Measurements from ENCODE around the gene SNRPA.
A peak's percentile ranks its signal among the peaks of the same experiment; 100 is the strongest.

Gene SNRPA

DNA sequence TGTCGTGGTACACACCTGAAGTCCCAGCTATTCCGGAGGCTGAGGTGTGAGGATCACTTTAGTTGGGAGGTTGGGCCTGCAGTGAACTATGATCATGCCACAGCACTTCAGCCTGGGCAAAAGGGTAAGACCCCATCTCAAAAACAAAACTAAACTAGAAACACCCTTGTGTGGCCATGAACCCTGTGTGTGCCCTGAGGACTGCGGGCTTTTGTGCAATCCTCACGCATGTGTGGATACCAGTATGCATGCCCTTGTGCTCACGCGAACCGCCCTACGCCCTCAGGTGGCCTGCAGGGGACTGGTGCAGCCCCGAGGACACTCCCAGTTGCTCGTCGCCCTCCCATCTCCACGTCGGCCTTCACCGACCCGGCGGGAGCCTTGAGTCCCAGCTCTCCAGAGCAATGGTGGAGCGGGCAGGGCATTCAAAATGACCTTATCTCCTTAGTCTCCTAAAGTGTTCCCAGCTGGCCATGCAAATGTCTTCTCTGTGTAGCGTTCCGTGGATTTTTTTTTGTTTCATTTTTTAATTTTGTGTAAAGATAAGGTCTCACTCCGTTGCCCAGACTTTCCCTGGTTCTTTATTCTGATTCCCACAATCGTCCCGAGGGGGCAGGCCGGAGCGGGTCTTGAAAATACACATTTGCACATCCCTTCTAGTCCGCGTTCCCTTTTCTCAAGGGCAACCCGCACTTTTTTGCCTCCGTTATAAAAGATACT is 47.1 kb downstream of the SNRPA start:
- no peak for TF ChIP-seq CREB1 (IDR thresholded peaks at IDR 0.05; ENCODE audit: low read depth)
- TF ChIP-seq FOXM1 (IDR thresholded peaks at IDR 0.05; ENCODE audit: borderline replicate concordance, low read depth) = no peak
- no peak for TF ChIP-seq CEBPB (IDR thresholded peaks at IDR 0.05)
- TF ChIP-seq TAF1 (IDR thresholded peaks at IDR 0.05; ENCODE audit: low read depth) = no peak
- no peak for TF ChIP-seq TEAD4 (IDR thresholded peaks at IDR 0.05)
- TF ChIP-seq EGR1 (IDR thresholded peaks at IDR 0.05) = no peak
- TF ChIP-seq YY1 (IDR thresholded peaks at IDR 0.05; ENCODE audit: low read depth) = 0 out of 2 replicates have a peak, but pooled peaks have one; percentile 8
- TF ChIP-seq RAD21 (IDR thresholded peaks at IDR 0.05; ENCODE audit: low read depth) = 0 out of 2 replicates have a peak, but pooled peaks have one; percentile 3
- no peak for TF ChIP-seq MAX (IDR thresholded peaks at IDR 0.05)
- TF ChIP-seq, protein P1, sequence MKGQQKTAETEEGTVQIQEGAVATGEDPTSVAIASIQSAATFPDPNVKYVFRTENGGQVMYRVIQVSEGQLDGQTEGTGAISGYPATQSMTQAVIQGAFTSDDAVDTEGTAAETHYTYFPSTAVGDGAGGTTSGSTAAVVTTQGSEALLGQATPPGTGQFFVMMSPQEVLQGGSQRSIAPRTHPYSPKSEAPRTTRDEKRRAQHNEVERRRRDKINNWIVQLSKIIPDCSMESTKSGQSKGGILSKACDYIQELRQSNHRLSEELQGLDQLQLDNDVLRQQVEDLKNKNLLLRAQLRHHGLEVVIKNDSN (IDR thresholded peaks at IDR 0.05) = no peak
- no peak for TF ChIP-seq ZBTB7A (IDR thresholded peaks at IDR 0.05; ENCODE audit: low read depth)
- no peak for TF ChIP-seq TCF12 (IDR thresholded peaks at IDR 0.05; ENCODE audit: low read depth)

DNA sequence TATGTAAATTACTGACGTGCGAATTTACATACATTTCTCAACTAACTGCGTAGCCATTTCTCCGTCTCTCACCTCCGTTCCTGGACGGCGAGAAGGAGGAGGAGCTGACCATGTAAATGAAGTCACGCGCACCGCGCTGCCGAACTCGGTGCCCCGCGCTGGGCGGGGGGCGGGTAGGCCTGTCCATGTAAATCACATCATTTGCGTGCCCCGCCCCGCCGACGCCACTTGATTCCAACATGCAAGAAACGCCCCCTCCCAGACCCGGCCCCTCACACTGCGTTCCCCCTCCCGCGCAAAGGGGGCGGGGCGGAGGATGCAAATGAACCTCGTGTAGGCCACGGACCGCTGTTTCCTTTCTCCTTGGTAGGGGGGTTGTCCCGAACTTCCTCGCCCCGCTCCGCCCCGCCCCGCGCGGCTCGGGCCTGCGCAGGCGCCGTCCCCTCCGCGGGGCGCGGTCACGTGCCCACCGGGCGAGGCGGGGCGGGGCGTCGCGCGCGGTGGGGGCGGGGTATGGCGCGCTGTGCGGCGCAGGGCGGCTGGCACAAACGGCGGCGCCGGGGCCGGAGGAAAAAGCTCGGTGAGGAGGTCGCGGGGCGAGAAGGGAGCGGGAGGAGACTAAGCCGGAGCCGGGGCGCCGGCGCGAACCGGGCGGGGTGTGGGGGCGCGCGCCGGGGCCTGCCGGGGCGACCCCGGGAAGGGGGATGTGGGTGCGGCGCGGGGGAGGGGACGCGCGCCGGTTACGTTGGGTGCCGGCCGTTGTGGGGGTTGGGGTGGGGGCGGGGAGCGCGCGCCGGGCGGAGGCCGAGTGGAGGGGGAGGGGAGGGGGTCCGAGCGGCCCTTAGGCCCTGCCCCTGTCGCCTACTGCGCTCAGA is 47.9 kb downstream of the SNRPA start, which contains the start of gene EGLN2:
EGLN2 (plus strand) TSS at position 509 of the 875 bp plus-strand sequence. CDS start 1,382 bp downstream, outside the sequence.
- TF ChIP-seq TEAD4 (IDR thresholded peaks at IDR 0.05) = no peak
- 0 out of 2 replicates have a peak, but pooled peaks have one; percentile 26 for TF ChIP-seq YY1 (IDR thresholded peaks at IDR 0.05; ENCODE audit: low read depth)
- TF ChIP-seq, protein P2, sequence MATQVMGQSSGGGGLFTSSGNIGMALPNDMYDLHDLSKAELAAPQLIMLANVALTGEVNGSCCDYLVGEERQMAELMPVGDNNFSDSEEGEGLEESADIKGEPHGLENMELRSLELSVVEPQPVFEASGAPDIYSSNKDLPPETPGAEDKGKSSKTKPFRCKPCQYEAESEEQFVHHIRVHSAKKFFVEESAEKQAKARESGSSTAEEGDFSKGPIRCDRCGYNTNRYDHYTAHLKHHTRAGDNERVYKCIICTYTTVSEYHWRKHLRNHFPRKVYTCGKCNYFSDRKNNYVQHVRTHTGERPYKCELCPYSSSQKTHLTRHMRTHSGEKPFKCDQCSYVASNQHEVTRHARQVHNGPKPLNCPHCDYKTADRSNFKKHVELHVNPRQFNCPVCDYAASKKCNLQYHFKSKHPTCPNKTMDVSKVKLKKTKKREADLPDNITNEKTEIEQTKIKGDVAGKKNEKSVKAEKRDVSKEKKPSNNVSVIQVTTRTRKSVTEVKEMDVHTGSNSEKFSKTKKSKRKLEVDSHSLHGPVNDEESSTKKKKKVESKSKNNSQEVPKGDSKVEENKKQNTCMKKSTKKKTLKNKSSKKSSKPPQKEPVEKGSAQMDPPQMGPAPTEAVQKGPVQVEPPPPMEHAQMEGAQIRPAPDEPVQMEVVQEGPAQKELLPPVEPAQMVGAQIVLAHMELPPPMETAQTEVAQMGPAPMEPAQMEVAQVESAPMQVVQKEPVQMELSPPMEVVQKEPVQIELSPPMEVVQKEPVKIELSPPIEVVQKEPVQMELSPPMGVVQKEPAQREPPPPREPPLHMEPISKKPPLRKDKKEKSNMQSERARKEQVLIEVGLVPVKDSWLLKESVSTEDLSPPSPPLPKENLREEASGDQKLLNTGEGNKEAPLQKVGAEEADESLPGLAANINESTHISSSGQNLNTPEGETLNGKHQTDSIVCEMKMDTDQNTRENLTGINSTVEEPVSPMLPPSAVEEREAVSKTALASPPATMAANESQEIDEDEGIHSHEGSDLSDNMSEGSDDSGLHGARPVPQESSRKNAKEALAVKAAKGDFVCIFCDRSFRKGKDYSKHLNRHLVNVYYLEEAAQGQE (IDR thresholded peaks at IDR 0.05; ENCODE audit: low read depth) = no peak
- TF ChIP-seq MAX (IDR thresholded peaks at IDR 0.05) = 0 out of 2 replicates have a peak, but pooled peaks have one; percentile 20
- TF ChIP-seq, protein P1 (IDR thresholded peaks at IDR 0.05) = peak; percentile 92
- TF ChIP-seq TAF1 (IDR thresholded peaks at IDR 0.05; ENCODE audit: low read depth) = peak; percentile 40; the same call in 1 of the 2 replicates
- no peak for TF ChIP-seq TCF12 (IDR thresholded peaks at IDR 0.05; ENCODE audit: low read depth)

DNA sequence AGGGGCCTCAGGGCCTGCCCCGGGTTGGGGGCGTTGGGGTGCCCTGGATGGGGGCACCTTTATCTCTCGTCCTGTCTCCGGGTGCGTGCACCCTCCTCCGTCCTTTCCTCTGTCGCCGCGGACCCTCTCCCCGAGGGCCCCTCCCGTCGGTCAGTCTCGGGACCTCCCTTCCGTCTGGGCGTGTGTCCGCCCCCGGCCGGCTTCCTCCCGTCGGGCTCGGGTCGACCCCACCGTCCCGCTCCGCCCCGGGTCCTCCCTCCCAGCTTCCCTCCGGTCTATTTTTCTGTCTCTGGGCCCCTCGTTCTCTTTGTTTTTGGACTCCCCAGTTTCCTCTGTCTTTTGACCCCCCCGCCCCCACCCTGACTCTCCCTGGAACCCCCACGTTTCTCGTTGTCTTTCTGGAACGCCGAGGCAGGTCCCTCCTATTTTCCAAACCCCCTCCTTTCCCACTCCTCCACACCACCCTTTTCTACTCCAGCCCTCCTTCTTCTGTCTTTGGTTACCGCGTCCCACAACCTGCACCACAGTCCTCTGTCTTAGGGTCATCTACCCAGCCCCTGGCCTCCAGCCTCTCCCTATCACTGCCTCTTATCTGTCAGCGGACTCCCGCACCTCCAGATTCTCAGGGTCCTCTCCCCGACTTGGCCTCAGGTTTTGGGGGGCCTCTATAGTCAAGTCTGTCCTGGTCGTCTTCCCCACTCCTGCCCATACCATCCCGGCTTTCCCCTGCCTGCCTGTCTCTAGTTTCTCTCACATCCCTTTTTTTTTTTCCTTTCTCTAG is 48.7 kb downstream of the SNRPA start:
- peak; percentile 69; the same call in 1 of the 2 replicates for TF ChIP-seq ZBTB7A (IDR thresholded peaks at IDR 0.05; ENCODE audit: low read depth)
- no peak for TF ChIP-seq FOXM1 (IDR thresholded peaks at IDR 0.05; ENCODE audit: borderline replicate concordance, low read depth)

- no peak for TF ChIP-seq RAD21 (IDR thresholded peaks at IDR 0.05; ENCODE audit: low read depth)
- TF ChIP-seq YY1 (IDR thresholded peaks at IDR 0.05; ENCODE audit: low read depth) = no peak
- no peak for TF ChIP-seq EGR1 (IDR thresholded peaks at IDR 0.05)
- no peak for TF ChIP-seq FOXM1 (IDR thresholded peaks at IDR 0.05; ENCODE audit: borderline replicate concordance, low read depth)
- TF ChIP-seq, protein P2 (IDR thresholded peaks at IDR 0.05; ENCODE audit: low read depth) = no peak
- TF ChIP-seq, protein P1 (IDR thresholded peaks at IDR 0.05) = no peak
- no peak for TF ChIP-seq EP300 (IDR thresholded peaks at IDR 0.05; ENCODE audit: borderline replicate concordance)
- no peak for TF ChIP-seq NFIC (IDR thresholded peaks at IDR 0.05)
These were observed 49.5 kb downstream of the SNRPA start for GRCh38 chr19:40800339-40800996.

Data from Ishikawa (cell line).